Measurements from ENCODE around the gene PFDN1. TPM values are rescaled to one million over a fixed set of nuclear protein-coding genes. Genes with fewer than 3 reads are reported as not detected.

Gene PFDN1
- total RNA-seq, 2 donors from 2014 or later = 38.2 to 46.2 TPM

- intact Hi-C loops (cut with DNase I) = loop anchor here in 1 of 2 donors (1.0 kb wide), 1 partner anchor 9 kb away; no protein-coding TSS in a partner anchor
Measured at GRCh38 chr5:140270008-140270407, 32.9 kb downstream of the PFDN1 start.

GRCh38 chr5:140267559-140268018 is 35.3 kb downstream of the PFDN1 start:
- intact Hi-C loops (cut with DNase I) = no loop called here

More at GRCh38 chr5:140270008-140270407, 32.9 kb downstream of the PFDN1 start:
- DNase-seq (ENCODE audit: low spot score) = no peak

GRCh38 chr5:140267201-140267540 is 35.7 kb downstream of the PFDN1 start:
- intact Hi-C loops (cut with DNase I) = no loop called here
- DNase-seq (ENCODE audit: low spot score) = no peak

More at GRCh38 chr5:140267559-140268018, 35.3 kb downstream of the PFDN1 start:
- DNase-seq (ENCODE audit: low spot score) = no peak

- no peak for DNase-seq (ENCODE audit: low spot score)
- intact Hi-C loops (cut with DNase I) = no loop called here
Measured at GRCh38 chr5:140266471-140267200, 36.3 kb downstream of the PFDN1 start.

GRCh38 chr5:140265845-140266244 is 37.1 kb downstream of the PFDN1 start:
- intact Hi-C loops (cut with DNase I) = no loop called here
- DNase-seq (ENCODE audit: low spot score) = no peak

- intact Hi-C loops (cut with DNase I) = no loop called here
- no peak for DNase-seq (ENCODE audit: low spot score)
Measured at GRCh38 chr5:140262839-140263238, 40.1 kb downstream of the PFDN1 start.

- intact Hi-C loops (cut with DNase I) = no loop called here
- no peak for DNase-seq (ENCODE audit: low spot score)
Measured at GRCh38 chr5:140262221-140262620, 40.7 kb downstream of the PFDN1 start.

GRCh38 chr5:140261403-140262171 is 41.3 kb downstream of the PFDN1 start:
- intact Hi-C loops (cut with DNase I) = loop anchor here in 1 of 2 donors (1.0 kb wide), 1 partner anchor 9 kb away; no protein-coding TSS in a partner anchor
- DNase-seq (ENCODE audit: low spot score) = no peak

- intact Hi-C loops (cut with DNase I) = no loop called here
- no peak for DNase-seq (ENCODE audit: low spot score)
Measured at GRCh38 chr5:140260089-140260656, 42.7 kb downstream of the PFDN1 start.

- intact Hi-C loops (cut with DNase I) = no loop called here
- DNase-seq (ENCODE audit: low spot score) = no peak
Measured at GRCh38 chr5:140259500-140259899, 43.4 kb downstream of the PFDN1 start.

- no peak for DNase-seq (ENCODE audit: low spot score)
- intact Hi-C loops (cut with DNase I) = no loop called here
Measured at GRCh38 chr5:140258873-140259272, 44.0 kb downstream of the PFDN1 start.

- no peak for DNase-seq (ENCODE audit: low spot score)
- intact Hi-C loops (cut with DNase I) = no loop called here
Measured at GRCh38 chr5:140258016-140258415, 44.9 kb downstream of the PFDN1 start.

GRCh38 chr5:140256726-140257125 is 46.2 kb downstream of the PFDN1 start:
- no peak for DNase-seq (ENCODE audit: low spot score)
- intact Hi-C loops (cut with DNase I) = no loop called here

- intact Hi-C loops (cut with DNase I) = no loop called here
- DNase-seq (ENCODE audit: low spot score) = no peak
Measured at GRCh38 chr5:140255460-140256157, 47.3 kb downstream of the PFDN1 start.

GRCh38 chr5:140253985-140254384 is 48.9 kb downstream of the PFDN1 start:
- no peak for DNase-seq (ENCODE audit: low spot score)
- intact Hi-C loops (cut with DNase I) = no loop called here

GRCh38 chr5:140252470-140253126 is 50.3 kb downstream of the PFDN1 start:
- no peak for DNase-seq (ENCODE audit: low spot score)
- intact Hi-C loops (cut with DNase I) = no loop called here

- intact Hi-C loops (cut with DNase I) = no loop called here
- DNase-seq (ENCODE audit: low spot score) = no peak
Measured at GRCh38 chr5:140251527-140251973, 51.4 kb downstream of the PFDN1 start.

- intact Hi-C loops (cut with DNase I) = no loop called here
- no peak for DNase-seq (ENCODE audit: low spot score)
Measured at GRCh38 chr5:140250386-140250785, 52.5 kb downstream of the PFDN1 start.

GRCh38 chr5:140249536-140249935 is 53.4 kb downstream of the PFDN1 start:
- intact Hi-C loops (cut with DNase I) = no loop called here
- DNase-seq (ENCODE audit: low spot score) = no peak
